Stimulated activated CD8-positive, alpha-beta memory T cell treated with anti-CD3 and anti-CD28 coated beads, Interleukin-4, amount 100 ng/mL, for 24 hours (primary cell): ENCODE data around the gene PRKCE.

Source experiments
- DNase-seq: peaks from one replicate; pipeline ENCODE4 v3.0.0-alpha.2; 2020; ENCODE audit warnings: low read depth

The PRKCE gene

DNA sequence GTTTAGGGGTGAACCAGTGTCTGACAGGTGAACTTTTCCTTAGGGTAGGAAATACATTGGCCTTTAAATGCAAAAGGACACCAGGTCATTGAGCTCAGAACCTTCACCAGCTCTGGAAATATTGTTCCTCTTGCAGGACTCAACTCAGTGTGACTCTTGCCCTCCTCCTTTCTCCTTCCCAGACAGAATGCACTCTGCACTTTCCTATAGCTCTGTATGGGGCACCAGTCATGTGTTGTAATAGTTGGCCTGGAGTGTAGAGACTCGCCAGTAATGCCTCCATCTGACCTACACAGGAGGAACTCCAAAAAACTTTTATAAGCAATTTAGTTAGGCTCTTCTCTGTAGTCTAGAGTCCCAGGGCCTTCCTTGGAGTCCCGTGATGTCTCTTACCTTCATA lies 397.2 kb downstream of the PRKCE start:
- DNase-seq: no peak

DNA sequence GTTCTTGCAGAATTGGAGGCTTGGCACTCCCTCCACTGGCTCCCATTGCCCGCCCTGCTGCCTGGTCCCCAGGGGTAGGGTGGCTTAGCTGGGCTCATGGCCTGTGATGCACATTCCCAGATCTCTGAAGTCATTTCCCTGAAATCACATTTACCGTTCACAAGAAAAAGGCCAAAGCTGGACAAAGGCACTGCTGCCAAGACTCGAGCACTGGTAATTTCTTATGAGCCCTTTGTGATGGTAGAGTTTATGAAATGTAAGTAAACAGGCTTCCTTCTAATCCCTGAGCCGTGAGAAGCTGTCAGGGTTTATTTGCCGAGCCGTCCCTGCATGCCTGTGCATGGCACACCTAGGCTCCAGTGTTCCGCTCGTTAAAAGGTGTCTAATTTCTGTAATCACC lies 398.6 kb downstream of the PRKCE start:
- no peak for DNase-seq

GRCh38 chr2:46050489-46050888 lies 399.0 kb downstream of the PRKCE start:
- DNase-seq: no peak

- DNase-seq: no peak
Observed at GRCh38 chr2:46051085-46051484, 399.6 kb downstream of the PRKCE start.

GRCh38 chr2:46053564-46053963 lies 402.1 kb downstream of the PRKCE start:
- no peak for DNase-seq

DNA sequence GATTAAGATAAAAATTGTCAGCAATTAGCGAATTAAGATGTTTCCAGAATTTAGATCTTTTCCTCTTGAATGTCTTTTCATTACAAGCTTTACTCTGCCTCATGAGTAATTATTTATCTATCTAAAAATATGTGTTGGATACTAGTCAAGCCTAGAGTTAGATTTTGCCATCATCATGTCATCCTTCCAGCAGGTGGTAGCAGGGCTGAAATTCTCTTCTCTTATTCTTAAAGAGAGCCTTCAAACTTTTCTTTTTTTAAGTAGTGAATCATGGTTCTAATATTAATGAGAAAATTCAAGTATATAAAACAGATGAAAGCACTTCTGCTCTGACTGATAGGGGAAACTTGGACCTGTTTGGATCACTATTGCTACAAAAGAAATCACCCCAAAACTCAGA lies 405.1 kb downstream of the PRKCE start:
- no peak for DNase-seq

GRCh38 chr2:46058140-46058539 lies 406.7 kb downstream of the PRKCE start:
- no peak for DNase-seq

DNA sequence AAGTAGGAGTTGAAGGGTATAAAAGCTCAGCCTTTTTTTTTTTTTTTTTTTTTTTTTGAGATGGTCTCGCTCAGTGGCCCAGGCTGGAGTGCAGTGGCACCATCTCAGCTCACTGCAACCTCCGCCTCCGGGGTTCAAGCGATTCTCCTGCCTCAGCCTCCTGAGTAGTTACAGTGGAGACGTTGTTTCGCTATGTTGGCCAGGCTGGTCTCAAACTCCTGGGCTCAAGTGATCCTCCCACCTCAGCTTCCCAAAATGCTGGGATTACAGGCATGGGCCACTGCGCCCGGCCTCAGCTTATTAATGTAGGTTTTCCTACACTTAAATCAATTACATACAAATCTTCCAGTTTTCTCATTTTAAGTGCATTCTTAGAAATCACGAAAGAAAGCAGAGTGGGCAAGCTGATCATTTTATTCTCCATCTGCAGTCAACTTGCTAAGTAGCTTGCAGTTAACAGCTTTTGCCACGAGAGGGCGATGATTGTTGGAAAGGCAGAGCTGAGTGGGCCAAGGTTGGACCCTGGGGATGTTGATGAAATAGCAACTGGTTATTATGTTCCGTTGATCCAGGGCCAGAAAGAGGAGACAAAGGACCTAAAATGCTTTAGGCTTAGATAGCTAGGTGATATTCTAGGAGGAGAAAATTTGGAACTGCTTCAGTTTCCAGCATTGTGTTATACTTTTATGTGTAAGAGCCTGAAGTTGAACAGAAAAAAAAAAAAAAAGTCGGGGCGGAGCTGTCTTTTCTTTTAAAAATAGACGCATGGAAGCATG lies 411.4 kb downstream of the PRKCE start:
- peak; percentile 52 for DNase-seq

- DNase-seq: no peak
Observed at GRCh38 chr2:46064396-46064795, 412.9 kb downstream of the PRKCE start.

DNA sequence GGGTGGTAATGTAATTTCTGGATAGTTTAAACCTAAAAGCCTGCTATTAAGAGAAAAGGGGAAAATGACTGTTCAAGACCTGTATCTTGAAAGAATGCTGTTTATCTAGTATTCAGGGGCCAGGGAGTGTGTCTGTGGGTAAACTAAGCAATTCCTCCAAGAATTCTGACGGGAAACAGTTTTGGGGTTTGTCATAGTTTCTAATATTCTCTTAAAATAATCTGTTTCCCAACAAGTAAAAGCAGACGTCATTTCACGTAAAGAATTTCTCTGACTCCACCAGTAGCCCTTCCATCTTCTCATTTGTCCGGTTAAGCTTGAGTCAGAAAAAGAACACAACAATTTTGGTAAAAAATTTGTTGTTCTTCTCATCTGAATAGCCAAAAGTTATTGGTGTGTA lies 413.7 kb downstream of the PRKCE start:
- DNase-seq: no peak

- no peak for DNase-seq
Observed at GRCh38 chr2:46066116-46066515, 414.6 kb downstream of the PRKCE start.

DNA sequence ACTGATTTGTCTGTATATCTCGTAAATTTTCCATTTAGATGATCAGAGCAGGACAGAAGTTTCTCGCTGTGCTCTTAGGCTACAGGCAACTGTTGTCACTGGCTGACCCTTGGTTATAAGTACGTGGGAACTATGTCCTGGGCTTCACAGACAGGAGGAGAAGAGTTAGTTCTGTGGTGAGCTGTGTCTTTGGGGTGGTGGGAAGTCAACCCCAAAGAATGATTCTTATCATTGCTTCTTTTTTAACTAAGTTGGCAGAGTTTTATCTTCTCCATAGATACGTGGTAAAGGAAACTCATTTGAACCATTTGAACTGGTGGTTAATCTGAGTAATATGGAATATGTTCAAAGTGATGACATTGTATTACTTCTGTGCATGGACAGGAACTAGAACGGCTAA lies 415.1 kb downstream of the PRKCE start:
- DNase-seq: no peak

GRCh38 chr2:46067062-46067461 lies 415.6 kb downstream of the PRKCE start:
- no peak for DNase-seq

DNA sequence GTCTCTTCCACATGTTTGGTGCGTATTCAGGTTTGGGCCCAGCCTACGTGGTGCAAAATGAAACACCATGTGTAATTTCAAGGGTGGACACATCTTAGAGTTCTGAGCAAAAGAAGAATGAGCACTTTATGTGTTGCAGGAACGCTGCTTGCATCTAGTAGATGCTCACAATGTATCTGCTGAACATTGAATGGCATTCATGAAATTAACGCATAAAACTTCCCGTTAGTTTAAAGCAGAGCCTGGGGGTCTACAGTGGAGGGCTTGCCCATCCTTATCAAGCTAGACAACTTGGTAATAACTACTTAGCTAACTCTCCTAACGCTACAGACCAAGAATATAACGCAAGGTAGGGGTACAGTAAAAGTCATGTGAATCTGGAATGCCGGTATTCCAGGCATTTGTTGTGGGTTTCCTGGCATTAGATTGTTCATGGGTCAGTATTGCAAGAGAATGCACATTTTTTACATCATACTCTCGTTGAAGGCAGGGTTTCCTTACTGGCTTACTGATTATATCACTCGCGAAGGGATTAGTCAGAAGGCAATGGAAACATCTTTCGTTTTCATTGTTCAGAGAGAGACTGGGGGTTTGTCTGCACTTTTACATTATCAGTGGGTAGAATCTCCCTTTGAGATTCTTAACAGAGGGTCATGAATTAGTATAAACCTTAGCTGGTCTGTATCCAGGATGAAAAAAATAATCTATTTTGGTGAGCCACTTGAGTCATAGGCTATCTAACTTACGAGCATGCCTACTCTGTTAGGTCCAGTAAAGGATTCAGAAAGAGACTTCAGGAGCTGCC lies 416.2 kb downstream of the PRKCE start:
- no peak for DNase-seq

DNA sequence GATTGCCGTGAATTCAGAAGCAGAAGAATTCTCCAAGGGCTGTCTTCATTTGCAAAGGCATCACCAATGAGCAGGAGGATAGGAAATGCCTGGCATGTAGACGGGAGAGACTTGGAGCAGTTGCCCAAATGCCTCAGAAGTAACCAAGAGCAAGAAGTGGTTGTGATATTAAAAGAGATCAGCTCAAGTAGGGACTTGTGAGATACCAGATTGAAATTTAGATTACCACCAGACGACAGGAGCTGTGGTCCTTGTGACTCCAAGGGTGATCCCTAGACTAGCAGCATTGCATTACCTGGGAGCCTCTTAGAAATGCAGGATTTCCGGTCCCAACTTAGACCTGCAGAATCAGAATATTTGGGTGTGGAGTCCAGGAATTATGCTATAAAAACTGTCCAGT lies 417.2 kb downstream of the PRKCE start:
- no peak for DNase-seq

DNA sequence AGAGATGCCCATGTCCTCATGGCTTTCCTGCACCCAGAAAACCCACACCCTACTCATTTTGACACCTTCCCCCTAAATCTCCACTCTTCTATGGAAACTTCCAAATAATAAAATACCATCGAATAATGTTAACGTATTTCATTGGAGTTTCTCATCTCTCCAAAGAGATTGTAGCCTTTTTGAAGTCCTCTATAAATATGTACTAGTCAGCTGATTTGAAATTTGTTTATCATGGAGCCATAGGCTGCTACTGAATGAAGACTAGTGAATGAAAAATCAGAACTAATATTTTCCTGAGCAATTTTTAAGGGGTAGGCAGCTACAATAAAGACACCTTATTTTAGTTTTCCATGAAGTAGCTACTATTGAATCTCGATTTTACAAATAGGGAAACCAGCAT lies 419.6 kb downstream of the PRKCE start:
- DNase-seq: no peak

DNA sequence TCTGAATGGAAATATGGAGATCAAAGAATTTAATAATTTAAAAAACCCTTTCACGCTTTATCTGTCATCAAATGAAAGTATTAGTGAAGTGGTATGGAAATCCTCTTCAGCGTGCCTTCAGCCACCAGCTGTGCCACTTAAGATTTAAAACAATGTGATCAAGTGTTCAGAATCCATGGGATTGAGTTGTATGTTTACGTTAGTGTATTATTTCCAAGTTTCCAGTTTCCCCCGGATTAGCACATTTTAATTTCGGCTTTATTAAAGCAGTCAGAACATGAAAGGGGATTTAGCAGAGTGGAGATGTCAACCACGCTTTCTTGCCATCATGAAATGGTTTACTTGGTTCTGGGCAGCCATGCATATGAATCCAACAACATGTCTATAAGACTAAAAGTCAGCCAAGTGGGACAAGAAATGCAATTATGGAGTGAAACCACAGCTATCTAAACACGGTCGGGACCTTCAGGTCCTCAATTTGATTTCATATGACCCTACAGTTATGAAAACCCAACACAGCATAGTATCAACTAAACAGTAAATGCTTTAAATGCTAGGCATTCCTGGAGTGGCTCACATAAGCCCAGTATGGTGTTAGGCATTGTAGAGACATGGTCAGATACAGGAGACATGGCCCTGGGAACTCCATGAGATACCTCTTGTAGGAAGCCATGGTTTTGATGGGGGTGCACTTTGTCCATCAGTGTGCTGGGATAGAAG lies 420.8 kb downstream of the PRKCE start:
- no peak for DNase-seq

GRCh38 chr2:46073540-46074046 lies 422.1 kb downstream of the PRKCE start:
- no peak for DNase-seq

- DNase-seq: no peak
Observed at GRCh38 chr2:46074501-46074900, 423.0 kb downstream of the PRKCE start.

DNA sequence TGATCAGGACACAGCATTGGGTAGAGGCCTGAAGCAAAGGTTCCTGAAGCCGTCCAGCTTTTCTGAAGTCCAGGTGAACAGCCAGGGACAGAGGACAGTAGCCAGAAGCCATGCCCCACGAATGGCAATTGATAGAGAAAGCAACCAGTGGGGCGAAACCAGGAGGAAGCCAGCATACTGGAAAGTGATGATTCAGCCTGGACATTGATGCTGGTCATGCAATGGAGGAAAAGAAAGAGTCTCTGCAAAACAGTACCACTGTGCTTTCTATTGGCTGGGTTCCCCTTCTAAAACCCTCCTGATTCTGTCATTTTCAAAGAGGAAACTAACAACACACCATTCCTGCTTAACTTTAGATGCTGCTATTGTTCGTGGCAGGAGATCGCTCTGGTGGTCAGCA lies 424.4 kb downstream of the PRKCE start:
- DNase-seq: no peak

GRCh38 chr2:46076251-46076650 lies 424.8 kb downstream of the PRKCE start:
- no peak for DNase-seq

DNA sequence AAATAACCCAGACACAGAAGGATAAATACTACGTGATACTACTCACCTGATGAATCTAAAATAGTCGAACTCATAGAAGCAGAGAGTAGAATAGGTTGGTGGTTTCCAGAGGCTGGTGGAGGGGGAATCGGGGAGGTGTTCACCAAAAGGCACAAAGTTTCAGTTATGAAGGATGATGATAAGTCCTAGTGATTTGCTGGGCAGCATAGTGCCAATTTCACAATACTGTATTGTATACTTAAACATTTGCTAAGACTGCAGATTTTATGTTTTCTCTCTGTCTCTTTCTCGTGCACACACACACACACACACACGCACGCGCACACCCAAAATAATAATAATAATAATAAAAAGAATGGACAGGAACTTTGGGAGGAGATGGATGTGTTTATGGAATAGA lies 425.4 kb downstream of the PRKCE start:
- DNase-seq: no peak
